Islet precursor cell (in vitro differentiated cells): ENCODE measurements around the gene SPTLC2.

Experiments
- DNase-seq: peaks from one replicate; pipeline ENCODE4 v3.0.0-alpha.2; 2018

Gene SPTLC2

DNA sequence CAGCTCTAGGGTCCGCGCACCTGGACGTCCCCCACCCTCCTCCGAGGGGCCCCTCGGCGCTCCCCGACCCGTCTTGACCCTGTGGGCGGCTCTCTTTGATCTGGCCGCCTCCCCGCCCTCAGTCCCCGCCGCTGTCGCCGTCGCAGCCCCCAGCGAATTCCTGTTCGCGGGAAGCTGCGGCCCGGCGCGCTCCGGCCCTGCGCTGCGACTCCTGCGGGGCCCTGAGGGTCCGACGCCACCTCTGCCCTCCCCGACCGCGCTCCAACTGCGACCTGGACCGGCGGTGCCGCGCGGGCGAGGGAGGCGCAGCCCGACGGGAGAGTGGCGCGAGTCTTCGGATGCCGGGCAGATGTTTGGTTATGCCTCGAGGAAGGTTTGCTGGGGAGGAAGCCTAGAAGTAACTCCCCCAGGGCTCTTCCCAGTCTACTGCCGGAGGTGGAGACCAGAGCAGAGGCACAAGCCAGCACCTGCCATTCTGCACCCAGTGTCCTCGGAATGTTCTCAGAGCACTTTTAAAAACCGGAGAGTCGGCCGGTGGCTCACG lies 117.4 kb downstream of the SPTLC2 start:
- peak; percentile 67 for DNase-seq

DNA sequence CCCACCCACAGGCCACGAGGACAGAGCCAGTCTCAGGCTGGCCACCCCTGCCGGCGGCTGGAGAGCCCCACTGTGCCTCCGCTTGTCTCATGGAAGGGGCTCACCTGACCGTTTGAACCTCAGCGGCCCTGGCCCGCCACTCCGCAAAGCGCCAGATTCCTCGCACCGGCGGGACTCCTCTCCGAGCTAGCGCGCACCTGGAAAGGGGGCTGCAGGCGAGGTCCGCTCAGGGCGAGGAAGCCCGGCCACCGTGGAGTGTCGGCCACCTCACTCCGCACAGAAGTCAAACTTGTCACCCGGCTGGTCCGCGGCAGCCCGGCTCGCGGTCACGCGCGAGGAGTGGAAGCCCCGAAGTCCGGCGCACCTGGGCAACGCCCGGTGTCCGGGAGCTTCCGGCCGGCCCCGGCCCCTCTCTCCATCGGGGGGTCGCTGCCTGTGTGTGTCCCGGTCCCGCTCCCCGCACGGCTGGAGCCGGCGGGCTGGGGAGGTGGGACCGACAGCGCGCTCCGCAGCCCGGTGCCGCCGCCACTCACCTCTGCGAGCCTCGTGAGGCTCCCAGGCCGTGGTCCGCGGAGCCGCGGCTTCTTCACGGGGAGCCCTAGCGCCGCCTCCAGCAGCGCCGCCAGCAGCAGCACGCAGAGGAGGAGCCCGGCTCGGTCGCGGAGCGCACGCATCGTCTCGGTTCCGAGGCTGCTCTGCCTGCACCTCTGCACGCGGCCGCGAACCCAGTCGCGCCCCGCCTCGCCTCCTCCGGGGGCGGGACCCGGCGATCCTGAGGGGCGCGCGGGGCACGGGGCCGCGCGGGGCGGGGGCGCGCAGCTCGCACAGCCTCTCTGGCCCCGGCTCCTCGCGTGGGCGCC lies 118.1 kb downstream of the SPTLC2 start, which contains the start of gene ISM2:
Gene ISM2, minus strand, starts transcription at position 697 of the 860 bp plus-strand sequence. Its CDS starts 23 bp downstream, at position 674.
- peak; percentile 78 for DNase-seq

DNA sequence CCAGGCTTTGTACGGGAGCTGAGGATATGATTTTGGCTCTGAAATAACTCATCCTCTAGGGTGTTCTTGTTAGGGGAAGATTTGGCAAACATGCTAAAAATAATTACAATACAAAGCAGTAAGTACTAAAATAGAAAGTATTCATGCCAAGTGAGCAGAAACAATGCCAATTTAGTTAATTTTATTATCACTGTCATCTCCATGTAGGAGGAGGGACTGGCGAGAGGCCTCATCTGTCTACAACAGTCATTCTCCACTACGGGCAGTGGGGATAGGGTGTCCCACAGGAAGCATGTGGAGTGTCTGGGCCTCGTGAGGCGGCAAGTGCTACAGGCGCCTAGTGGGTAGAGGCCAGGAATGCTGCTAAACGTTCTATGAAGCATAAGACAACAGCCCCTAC lies 121.1 kb downstream of the SPTLC2 start:
- no peak for DNase-seq

DNA sequence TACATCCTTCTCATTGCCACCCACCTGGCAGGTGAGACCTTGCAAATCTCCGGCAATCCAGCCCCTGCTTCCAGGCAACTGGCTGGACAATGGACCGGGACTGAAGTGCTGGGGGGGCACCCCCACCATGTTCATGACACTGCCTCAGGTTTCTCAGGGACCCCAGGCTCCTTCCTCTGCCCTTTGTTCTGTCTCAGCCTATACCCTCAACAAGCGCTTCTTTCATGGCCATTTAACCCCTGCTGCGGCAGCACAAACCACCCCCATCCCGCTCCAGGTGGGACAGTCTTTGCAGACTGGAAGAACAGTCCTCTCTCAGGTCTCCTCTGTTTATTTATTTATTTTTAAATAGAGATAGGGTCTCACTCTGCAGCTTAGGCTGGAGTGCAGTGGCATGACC lies 125.4 kb downstream of the SPTLC2 start:
- no peak for DNase-seq

DNA sequence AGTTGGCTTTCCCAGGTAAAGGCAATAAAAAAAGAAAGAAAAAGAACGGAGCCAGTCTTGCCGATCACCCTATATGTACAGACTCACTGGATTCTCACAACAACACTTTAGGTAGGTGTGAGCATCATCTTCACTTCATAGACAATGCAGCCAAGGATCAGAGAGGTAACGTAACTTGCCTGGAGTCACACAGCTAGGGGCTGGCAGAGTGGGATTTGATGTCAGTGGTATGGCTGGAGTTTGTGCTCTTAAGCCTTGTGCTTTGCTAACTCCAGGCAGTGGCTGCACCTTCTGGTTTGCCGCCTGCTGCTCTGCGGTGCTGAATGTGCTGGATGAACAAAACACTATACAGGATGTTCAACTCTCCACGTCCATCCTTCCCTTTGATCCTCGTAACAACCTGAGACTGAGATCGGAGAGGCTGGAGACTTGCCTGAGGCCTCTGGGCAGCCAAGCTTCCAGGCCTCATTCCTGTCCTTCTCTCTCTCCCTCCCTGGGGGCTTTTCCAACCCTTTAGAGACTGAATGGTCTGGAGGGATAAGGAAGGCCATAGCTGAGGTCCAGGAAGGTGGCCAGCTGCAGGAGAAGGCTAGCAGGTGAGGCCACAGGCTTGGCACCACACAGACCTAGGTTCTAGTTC lies 126.0 kb downstream of the SPTLC2 start:
- DNase-seq: peak; percentile 78

DNA sequence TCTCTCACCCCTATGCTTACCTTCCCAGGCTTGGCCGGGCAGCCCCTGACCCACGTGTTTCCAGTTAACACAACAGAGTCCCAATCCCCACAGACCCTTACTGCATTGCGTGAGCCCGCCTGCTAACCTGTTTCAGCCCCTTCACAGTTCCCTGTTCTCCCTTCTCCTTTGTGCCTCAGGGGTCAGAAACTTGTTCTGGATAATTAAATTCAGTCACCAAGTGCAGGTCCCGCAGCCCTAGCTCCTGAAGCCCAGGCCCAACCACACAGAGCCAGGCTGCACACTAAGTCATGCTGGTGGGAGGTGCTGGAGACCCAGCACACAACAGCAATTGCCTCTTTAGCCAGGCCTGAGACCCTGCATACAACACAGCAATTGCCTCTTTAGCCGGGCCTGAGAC lies 127.4 kb downstream of the SPTLC2 start:
- no peak for DNase-seq

DNA sequence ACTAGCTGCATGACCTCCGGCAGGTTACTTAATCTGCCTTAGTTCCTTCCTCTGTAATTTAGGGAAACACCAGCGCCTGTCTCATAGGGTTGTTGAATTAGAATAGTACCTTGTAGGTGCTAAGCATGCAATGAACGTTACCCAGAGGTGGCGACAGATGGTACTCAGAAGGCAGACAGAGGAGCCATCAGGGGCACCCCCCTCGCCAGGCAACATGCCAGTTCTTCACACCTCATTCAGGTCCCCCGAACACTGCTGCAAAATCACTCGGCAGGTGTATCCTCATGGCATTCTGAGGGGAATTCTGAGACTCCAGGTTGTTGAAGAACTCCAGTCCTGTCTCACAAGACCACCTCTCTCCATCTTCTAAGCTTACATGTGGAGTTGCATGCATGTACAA lies 127.9 kb downstream of the SPTLC2 start:
- no peak for DNase-seq

DNA sequence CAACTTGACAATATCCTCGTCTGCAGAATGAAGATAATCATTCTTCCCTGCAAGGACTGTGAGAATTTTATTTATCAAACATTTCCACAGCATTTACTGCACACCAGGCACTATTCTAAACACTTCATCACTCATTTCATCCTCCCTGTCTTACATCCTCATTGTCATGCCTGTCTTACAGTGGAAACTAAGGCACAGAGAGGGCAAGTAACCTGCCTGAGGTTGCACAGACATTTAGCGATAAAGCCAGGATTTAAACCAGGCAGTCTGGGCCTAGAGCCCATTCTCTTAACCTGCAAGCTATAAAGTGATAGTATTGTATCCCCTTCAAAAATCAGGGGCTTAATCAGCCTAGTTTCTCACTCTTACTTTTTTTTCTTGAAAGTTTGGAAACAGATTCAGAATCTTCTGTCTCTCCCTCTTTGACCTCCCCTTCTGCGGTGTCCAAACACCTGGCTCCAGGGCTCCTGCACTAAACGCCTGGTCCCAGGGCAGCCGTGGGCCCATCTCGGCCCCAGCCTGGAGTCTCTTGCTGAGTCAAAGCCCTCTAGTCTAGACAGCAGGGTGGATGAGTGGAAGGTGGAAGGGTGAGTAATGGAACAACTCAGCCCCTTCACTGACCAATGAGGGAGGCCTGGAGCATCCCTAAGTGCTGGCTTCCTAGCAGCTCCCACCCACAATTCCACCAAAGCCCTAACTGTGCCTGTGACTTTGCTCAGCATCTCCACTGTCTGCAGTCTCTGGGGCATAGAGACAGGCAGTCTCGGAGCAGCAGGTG lies 130.3 kb downstream of the SPTLC2 start:
- peak; percentile 92 for DNase-seq

DNA sequence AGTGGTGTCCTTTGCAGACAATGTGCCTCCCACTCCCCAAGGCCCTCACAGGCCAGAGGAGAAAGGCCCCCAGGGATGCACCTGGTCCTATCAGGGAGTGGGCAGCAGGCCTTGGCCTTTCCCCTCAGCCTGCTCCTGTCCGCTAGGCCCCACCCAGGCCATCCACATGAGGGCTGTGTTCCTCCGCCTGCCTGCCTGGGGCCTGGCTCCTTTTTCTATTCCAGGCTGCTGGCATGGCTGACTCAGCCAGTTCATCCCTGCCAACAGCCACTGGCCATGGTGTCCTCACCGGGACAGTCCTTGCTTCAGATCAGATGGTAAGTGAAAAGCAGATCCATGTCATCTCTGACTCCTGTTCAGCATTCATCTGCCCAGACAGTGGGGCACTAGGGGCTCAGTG lies 131.2 kb downstream of the SPTLC2 start:
- no peak for DNase-seq

DNA sequence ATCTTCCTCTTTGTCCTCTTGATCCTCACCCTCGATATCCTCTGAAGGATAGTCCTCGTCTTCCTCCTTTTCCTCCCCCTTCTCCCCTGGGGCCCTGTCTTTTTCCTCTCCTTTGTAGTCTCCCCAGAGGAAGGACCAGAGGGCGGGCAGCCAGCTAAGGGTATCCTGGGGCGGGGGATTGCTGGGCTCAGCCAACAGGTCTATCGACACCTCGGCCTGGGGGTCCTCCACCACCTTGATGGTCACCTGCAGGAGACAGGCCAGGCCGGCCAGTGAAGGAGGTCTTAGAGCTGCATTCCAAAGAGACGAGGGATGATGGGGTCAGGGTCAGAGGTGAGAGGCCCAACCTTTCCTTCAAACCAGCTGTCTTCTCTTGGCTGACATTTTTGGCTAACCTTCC lies 134.0 kb downstream of the SPTLC2 start:
- DNase-seq: no peak

DNA sequence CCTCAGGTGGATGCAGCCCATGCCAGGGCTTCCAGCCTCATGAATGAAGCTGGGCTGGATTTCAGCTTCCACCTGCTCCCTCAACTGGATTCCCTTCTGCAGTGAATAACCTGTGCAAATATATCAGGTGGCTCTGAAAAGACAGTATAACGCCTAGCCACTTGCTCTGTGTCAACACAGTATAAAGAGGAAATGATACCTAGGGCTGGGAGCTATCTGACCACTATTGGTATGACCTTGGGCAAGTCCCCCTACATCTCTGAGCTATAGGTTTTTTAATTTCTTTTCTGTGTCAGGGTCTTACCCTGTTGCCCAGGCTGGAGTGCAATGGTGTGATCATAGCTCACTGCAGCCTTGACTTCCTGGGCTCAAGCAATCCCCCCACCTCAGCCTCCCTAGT lies 137.6 kb downstream of the SPTLC2 start:
- DNase-seq: no peak

DNA sequence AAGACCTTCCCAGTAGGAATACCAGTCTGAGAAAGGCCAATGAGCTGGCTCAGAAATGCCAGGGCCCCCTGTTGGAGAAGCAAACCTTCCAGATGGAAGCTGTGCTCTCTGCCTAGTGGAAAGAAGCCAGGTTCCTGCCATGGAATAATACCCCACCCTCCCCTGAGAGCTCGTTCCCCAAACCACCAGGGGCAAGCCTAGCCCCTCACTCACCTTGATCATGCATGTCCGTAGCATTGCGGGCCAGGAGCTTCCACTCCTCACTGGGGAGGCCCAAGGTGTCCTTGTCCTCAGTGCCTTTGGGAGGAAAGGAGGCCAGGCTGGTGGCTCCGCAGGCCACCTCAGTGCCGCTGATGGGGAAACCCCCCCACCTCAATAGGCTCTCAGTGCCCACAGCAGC lies 138.4 kb downstream of the SPTLC2 start:
- no peak for DNase-seq

DNA sequence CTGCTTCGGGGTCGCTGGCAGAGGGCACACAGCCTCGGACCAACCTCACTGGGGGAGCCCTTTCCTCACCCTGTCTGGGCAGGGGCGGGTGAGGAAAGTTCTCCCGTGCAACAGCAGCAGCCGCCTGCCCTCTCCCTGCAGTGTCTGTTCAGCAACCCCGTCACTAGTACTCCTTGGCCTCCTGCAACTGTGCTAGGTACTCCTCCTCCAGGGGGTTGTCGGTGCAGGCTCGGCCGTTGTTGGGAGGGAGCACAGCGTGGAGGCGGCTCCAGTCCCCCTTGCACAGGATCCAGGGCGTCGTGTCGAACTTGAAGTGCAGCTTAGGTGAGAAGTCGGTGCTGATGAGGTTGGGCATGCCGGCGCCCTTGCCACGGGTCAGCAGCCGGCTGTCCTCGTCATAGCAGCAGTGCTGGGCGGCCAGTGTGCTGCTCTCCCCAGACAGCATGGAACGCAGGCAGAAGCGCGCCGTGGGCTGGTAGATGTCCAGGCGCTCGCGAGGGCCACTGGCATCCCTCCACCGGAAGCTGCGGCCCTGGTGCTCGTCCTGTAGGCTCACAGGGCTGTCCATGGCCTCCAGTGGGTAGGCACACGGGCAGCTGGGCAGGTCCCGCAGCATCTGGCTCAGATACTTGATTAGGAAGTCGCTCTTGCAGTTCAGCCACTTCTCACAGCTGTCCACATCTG lies 140.9 kb downstream of the SPTLC2 start:
- peak; percentile 43 for DNase-seq

DNA sequence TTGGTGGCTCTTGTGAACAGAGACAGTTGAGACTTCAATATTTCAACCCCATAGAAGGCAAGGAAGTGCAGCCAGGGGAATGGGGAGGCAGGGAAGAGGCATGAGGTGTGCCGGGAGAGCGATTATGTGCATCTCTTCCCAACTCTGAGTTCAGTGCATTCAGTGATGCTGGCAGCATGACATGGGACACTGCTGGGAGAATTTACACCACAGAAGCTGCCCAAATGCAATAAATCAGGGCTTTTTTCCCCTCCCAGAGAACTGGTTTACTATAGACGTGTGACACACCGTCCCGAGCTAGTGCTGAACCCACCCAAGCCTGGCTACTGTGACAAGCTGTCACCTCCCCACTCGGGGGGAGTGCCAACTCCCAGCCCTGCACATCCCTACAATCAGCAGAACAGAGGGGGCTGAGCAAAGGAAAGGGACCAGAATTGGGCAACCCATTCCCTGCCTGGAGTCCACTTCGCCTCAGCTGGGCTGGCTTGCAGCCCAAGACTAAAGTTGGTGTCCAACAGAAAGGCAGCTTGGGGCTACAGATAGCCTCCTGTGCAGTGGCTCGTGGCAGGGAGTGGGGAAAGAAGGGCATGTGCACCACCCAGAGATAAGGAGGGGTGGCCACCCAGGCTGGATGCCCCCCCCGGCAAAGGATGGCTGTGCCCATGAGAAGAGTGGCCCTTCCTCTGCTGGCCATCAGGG lies 141.8 kb downstream of the SPTLC2 start:
- no peak for DNase-seq

DNA sequence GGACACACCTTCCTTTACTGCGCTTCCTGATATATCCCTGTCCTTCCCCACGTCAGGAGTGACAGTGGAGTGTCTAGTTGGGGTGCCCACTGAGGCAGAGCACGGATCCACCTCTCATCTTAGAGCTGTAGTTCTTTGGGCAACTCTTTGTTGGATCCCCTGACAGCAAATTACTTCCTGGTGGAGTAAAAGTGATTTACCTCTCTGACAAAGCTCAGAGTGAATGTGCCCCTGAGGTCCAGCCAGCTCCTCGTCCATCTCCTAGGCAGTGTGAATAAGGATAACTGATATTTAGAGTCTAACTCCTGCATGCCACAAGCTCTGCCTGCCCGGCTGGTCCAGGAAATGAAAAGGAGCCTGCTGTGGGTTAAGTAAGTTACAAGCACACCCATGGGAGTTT lies 142.5 kb downstream of the SPTLC2 start:
- no peak for DNase-seq

DNA sequence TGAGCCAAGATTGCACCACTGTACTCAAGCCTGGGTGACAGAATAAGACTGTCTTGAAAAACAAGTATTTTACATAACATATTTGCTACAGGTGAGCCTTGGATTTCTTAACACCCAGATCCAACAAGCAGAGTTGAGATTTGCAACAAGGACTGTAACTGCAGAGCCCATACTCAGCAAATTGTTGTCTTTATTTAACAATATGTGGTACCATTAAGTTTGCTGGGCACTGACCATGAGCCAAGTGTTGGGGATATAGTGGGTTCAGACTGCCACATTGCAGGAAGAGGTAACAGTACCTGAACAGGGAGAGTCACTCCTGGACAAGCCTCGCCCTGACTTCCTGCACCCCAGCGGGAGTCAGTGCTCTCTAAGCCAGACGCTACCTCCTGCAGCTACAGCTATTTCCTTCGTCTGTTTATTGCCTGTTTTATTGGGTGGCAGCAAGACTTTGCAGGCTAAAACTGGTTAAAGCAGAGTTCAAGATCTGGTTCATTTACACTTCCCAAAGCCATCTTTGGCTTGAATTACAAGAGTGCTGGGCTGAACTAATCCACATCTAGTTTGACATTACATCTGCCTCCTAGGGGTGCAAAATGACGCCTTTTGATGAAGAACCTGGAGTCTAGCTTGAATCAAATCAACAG lies 146.1 kb downstream of the SPTLC2 start:
- peak; percentile 60 for DNase-seq

DNA sequence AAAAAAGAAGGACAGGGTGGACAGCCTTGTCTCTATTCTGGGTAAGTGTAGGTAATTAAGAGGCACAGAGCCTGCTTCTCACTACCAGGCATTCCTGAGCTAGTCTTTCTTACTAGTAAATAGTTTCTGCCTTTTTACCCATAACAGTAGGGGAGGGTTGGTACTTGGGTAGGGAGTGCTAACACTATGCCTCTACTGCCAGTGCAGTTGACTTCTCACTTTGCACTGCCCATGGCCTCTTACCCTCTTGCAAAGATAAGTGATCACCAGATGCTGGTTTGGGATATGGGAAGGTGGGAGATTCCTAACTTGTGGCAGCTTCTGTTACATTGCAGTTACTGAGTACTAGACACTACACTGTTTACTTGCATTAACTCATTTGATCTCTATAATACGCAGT lies 146.9 kb downstream of the SPTLC2 start:
- DNase-seq: no peak

DNA sequence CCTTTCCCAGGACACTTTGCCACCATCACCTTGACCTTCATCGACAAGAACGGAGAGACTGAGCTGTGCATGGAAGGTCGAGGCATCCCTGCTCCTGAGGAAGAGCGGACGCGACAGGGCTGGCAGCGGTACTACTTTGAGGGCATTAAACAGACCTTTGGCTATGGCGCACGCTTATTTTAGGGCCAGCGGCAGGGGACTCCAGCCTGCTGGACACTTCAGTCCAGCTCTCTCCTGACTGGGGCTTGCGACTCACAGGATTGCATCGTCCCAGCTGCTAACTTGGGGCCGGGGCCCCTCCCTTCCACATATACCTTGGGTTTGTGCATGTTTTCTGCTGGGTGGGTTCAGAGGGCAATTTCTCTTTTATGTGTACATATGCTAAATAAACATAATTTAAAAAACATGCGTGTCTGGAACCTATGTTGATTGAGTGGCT lies 147.4 kb downstream of the SPTLC2 start:
- DNase-seq: peak; percentile 52

DNA sequence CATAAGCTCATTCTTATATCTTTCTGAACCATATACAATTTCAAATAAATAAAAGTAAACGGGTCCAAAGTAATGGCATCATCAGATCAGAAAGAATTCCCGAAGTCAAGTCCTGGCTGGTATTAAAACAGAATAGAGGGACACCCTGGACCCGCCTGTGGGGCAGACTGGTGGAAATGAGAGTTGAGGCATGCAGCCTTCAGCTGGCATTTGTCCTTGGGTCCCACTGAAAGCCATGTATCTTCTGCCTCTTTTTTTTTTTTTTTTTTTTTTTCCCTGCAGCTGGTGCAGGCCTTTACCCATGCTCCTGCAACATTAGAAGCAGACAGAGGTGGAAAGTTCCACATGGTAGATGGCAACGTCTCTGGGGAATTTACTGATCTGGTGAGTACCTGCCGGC lies 148.6 kb downstream of the SPTLC2 start:
- no peak for DNase-seq

DNA sequence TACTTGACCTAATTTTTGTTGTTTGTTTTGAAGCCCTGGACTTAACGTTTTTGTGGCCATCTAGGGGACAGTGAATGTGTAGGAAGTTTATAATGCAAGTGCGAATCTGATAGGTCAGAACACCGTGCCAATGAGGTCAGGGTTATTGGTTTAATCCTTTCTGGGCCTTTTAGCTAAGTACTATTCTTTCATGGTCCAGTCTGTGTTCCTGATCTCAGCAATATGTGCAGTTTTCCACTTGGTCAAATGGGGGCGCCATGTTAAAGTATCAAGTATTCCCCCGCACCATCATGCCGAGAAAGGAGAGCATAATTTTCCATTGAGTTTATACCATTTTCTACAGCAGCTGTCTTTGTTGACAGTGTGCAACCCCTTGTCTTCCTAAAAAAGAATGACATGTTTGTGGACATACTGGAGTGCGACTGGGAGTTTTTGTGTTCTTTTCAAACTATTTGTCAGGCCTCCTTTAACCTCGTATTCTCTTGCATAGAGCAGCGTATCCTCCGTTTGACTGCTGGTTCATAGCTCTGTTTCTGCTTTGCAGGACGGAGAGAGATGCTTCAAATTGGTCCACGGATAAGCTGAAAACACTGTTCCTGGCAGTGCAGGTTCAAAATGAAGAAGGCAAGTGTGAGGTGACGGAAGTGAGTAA lies 157.2 kb downstream of the SPTLC2 start:
- DNase-seq: peak; percentile 79
